Breast epithelium (tissue), 4 donors: ENCODE results near the gene CNPY4. TPM values are rescaled to one million over a fixed set of nuclear protein-coding genes. Genes with fewer than 3 reads are reported as not detected.
"Not testable (repeated sequence)": the region's sequence is repeated elsewhere in the genome, so short reads cannot be mapped to it uniquely, and the experiment has no call there.

ENCODE experiments used
- DNase-seq, 2 donors: peaks; one replicate each; pipeline ENCODE4 v3.0.0-alpha.2; 2019; ENCODE audit warnings: low spot score in 2 of 2
- H3K27ac ChIP-seq, 2 donors: fragments of 200-600 bp; sonication (generic) in 1 of 2; one replicate each; pipeline ENCODE4 v1.5.1; 2016 to 2019; ENCODE audit warnings: mild to moderate bottlenecking in 1 of 2
- H3K27me3 ChIP-seq, 2 donors: fragments of 200-600 bp; sonication (generic) in 1 of 2; one replicate each; pipeline versions ENCODE4 v1.5.1 to v1.6.0; 2017 to 2019; ENCODE audit warnings: control low read depth in 1 of 2, mild to moderate bottlenecking in 1 of 2
- H3K36me3 ChIP-seq: fragments of 200-600 bp; one replicate; pipeline ENCODE4 v1.5.1; 2019
- H3K4me1 ChIP-seq, 2 donors: fragments of 200-600 bp; sonication (generic); one replicate each; pipeline ENCODE4 v1.5.1; 2016 to 2019; ENCODE audit warnings: control low read depth in 1 of 2
- H3K4me3 ChIP-seq, 3 donors: fragments of 200-600 bp; sonication (generic); 1 replicate in 2 of 3; 2 replicates in 1 of 3; pipeline ENCODE4 v1.5.1; 2016 to 2019; ENCODE audit warnings: mild to moderate bottlenecking in 3 of 3, moderate library complexity in 2 of 3
- H3K9me3 ChIP-seq, 2 donors: fragments of 200-600 bp; sonication (generic) in 1 of 2; one replicate each; pipeline ENCODE4 v1.5.1; 2016 to 2019; ENCODE audit warnings: control low read depth in 1 of 2
- CTCF ChIP-seq, 3 donors: fragments of 450-650 bp; IDR thresholded peaks; one replicate each; pipeline ENCODE4 v1.5.1; 2016 to 2017; ENCODE audit warnings: antibody characterized with exemption in 3 of 3, mild to moderate bottlenecking in 3 of 3, moderate library complexity in 3 of 3
- POLR2A ChIP-seq: fragments of 450-650 bp; IDR thresholded peaks from one replicate; pipeline ENCODE4 v1.6.1; 2016; ENCODE audit warnings: antibody characterized with exemption, mild to moderate bottlenecking, moderate library complexity
- POLR2AphosphoS5 ChIP-seq, 3 donors: sonication (generic); formaldehyde crosslinking; IDR thresholded peaks; one replicate each; pipeline ENCODE4 v1.6.1; 2017; ENCODE audit warnings: antibody characterized with exemption in 3 of 3
- intact Hi-C: fragments of 100-400 bp; cut with DNase I; formaldehyde crosslinking; loops from one replicate; pipeline ENCODE4 v1.15.1; 2023; ENCODE audit warnings: low total_unique reads
- total RNA-seq, 3 donors: library from RNA; depleted of rRNA; stranded (reverse); fragments of >200 nt; gene quantifications; one replicate each; pipeline ENCODE4 v1.1.0, GENCODE V29; 2016

CNPY4 gene
- total RNA-seq, 3 donors from 2014 or later = 7.2 to 11.8 (median 11.3) TPM

- Histone ChIP-seq H3K27ac (peak overlapping the region; percentile 98 to 99), H3K4me1 (no peaks in the 10 kb centered on the region), H3K9me3 (no peaks in the 10 kb centered on the region), H3K4me3 (peak overlapping the region; percentile 88 to 94 (median 90)), H3K36me3 (no peaks in the 10 kb centered on the region), H3K27me3 (no peaks in the 10 kb centered on the region)
- TF ChIP-seq POLR2AphosphoS5 (IDR thresholded peaks at IDR 0.05) = no peak
- TF ChIP-seq CTCF (IDR thresholded peaks at IDR 0.05) = peak in 2 of 3 donors; percentile 15 to 32
- intact Hi-C loops = no loop called here
- DNase-seq = no peak
Observed at GRCh38 chr7:100126239-100126930, 7.0 kb downstream of the CNPY4 start.

- peak within 1 kb of the TSS; percentile 98 to 99 for H3K27ac ChIP-seq
- intact Hi-C loops = no loop called here
- H3K36me3 ChIP-seq = no peaks in the 10 kb centered on the region
- peak; percentile 32 for TF ChIP-seq POLR2A
- TF ChIP-seq CTCF (IDR thresholded peaks at IDR 0.05) = no peak
- peak; percentile 84 to 95 (median 85) for TF ChIP-seq POLR2AphosphoS5 (IDR thresholded peaks at IDR 0.05)
- peak within 1 kb of the TSS; percentile 88 to 94 (median 90) for H3K4me3 ChIP-seq
- DNase-seq = peak; percentile 74 to 90
- no peaks in the 10 kb centered on the region for H3K27me3 ChIP-seq
- no peaks in the 10 kb centered on the region for H3K9me3 ChIP-seq
- no peaks in the 10 kb centered on the region for H3K4me1 ChIP-seq
Observed at GRCh38 chr7:100126931-100127865, 7.8 kb downstream of the CNPY4 start, which contains the start of gene MBLAC1. Gene MBLAC1, plus strand, starts transcription at chr7:100126967. Its CDS starts 429 bp downstream, at chr7:100127396.

GRCh38 chr7:100127866-100128636 is 8.6 kb downstream of the CNPY4 start:
- Histone ChIP-seq H3K36me3 (no peaks in the 10 kb centered on the region), H3K27ac (peak overlapping the region; percentile 98 to 99), H3K4me3 (peak overlapping the region; percentile 88 to 94 (median 90)), H3K27me3 (no peaks in the 10 kb centered on the region), H3K4me1 (no peaks in the 10 kb centered on the region), H3K9me3 (no peaks in the 10 kb centered on the region)
- intact Hi-C loops = no loop called here
- no peak for TF ChIP-seq POLR2AphosphoS5 (IDR thresholded peaks at IDR 0.05)
- no peak for TF ChIP-seq CTCF (IDR thresholded peaks at IDR 0.05)
- TF ChIP-seq POLR2A = no peak
- no peak for DNase-seq

GRCh38 chr7:100128637-100128963 is 9.2 kb downstream of the CNPY4 start:
- Histone ChIP-seq H3K36me3 (no peaks in the 10 kb centered on the region), H3K27ac (no peak overlapping the region), H3K4me1 (no peaks in the 10 kb centered on the region), H3K4me3 (peak overlapping the region in 1 of 3 donors; percentile 94), H3K9me3 (no peaks in the 10 kb centered on the region), H3K27me3 (no peaks in the 10 kb centered on the region)
- no peak for TF ChIP-seq POLR2A
- no peak for TF ChIP-seq POLR2AphosphoS5 (IDR thresholded peaks at IDR 0.05)
- TF ChIP-seq CTCF (IDR thresholded peaks at IDR 0.05) = no peak
- DNase-seq = no peak
- intact Hi-C loops = no loop called here

GRCh38 chr7:100130220-100130607 is 10.8 kb downstream of the CNPY4 start:
- H3K27me3 ChIP-seq, H3K36me3 ChIP-seq, intact Hi-C loops, H3K27ac ChIP-seq, H3K9me3 ChIP-seq, H3K4me1 ChIP-seq, DNase-seq, H3K4me3 ChIP-seq: not testable (repeated sequence)
